Cardiac atrium fibroblast (primary cell): ENCODE data around the gene SLX1A. TPM values are rescaled to one million over a fixed set of nuclear protein-coding genes. Genes with fewer than 3 reads are reported as not detected.

ENCODE experiments used
- total RNA-seq: library from RNA; depleted of rRNA; stranded (reverse); fragments of >200 nt; gene quantifications from 2 replicates; pipeline ENCODE4 v1.2.3, GENCODE V29; 2015

SLX1A gene
- total RNA-seq: 16.4 and 43.6 TPM in 2 replicates

DNA sequence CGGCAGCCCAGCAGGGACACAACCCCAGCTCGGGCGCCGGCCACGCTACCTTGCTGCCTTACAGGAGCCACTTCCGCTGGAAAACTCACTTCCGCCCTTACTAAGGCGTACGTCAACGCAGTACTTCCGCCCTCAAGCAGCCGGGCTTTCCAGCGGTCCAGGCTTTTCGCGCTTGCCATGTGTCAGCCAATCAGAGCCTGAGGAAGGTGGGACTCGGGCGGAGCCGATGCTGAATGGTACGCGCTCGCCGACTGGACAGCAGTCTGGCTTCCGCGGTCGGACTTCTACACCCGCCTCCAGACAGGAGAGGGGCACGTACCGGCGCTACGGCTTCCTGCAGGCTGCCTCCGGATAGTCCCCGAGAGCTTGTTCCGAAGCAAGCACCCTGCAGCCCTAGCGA lies at the start of gene SLX1A, which contains the start of gene BOLA2B:
SLX1A (plus strand) TSS at position 261 of the 400 bp plus-strand sequence. CDS start 210 bp downstream, outside the sequence.
BOLA2B (minus strand) TSS at position 52 of the 400 bp plus-strand sequence. CDS start 71 bp downstream, outside the sequence.

DNA sequence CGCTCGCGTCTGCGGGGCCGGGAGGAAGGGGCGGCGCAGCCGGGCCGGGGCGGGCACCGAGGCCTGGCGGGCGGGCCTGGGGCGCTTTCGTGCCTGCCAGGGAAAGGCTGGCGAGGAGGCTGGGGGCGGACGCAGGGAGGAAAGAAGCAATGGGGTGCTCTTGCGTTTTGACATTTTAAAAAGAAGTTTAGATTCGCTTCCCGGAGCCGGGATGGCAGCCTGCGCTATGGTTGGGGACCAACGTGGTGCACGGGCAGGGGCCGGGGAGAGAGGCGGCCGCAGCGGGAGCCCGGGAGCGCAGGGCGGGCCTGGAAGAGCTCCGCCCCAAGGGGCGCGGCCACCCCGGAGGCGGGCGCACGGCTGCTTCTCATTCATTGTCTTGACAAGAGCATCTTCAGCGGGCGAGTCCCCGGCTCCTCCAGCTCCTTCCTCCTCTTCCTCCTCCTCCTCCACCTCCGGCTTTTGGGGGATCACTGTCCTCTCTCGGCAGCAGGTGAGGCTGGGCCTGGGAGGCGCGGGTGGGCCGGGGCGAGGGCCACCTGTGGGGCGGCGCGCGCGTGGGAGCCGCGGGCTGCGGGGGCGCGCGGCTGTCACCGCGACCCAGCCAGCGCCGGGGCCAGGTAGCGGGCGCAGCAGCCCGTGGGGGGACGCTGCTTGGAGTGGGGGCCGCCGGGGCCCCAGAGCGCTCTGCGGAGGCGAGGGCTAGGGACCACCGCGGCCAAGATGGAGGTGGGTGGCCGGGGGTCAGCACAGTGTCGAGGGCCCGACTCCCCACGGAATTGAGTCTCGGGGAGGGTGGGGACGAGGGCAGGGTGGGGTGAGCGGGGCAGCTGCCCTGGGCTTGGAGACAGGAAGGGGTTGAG lies 10.2 kb upstream of the SLX1A start, which contains the start of gene CORO1A:
CORO1A (plus strand) TSS at position 370 of the 863 bp plus-strand sequence. CDS start 1,608 bp downstream, outside the sequence.

DNA sequence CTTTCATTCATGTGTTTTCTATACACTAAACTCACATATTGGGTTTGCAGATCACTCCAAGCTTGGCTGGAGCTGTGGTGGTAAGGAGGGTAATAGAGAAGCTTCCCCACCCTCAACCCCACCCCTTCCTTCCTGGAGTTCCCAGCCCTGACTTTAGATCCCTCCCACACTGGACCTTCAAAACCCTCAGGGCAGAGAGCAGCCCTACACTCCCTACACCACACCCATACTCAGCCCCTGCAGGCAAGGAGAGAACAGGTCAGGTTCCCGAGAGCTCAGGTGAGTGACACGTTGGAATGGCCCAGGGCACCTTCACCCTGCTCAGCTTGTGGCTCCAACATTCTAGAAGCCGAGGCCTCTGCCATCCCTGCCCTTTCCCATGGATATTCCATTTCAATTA lies 5.4 kb downstream of the SLX1A start, which contains the start of gene SULT1A3:
SULT1A3 (plus strand) TSS at position 207 of the 400 bp plus-strand sequence. CDS start 1,474 bp downstream, outside the sequence.

Other genes with a start within 250 kb of the SLX1A start
- 116 and 145 TPM in 2 replicates for gene TMEM219, start 231.8 kb upstream of the SLX1A start, total RNA-seq
- 43.3 and 44.7 TPM in 2 replicates for gene TAOK2, start 220.0 kb upstream of the SLX1A start, total RNA-seq
- gene HIRIP3, start 198.3 kb upstream of the SLX1A start, total RNA-seq: 7.8 and 8.1 TPM in 2 replicates
- 58.3 and 77.8 TPM in 2 replicates for gene INO80E, start 197.6 kb upstream of the SLX1A start, total RNA-seq
- gene DOC2A, start 182.8 kb upstream of the SLX1A start, total RNA-seq: not detected in 2 replicates
- not detected in 2 replicates for gene C16orf92, start 170.7 kb upstream of the SLX1A start, total RNA-seq
- not detected in 2 replicates for gene TLCD3B, start 162.6 kb upstream of the SLX1A start, total RNA-seq
- gene ALDOA, start 128.1 kb upstream of the SLX1A start, total RNA-seq: 2,796 and 2,917 TPM in 2 replicates
- gene PPP4C, start 117.9 kb upstream of the SLX1A start, total RNA-seq: 95.0 and 107 TPM in 2 replicates
- gene TBX6, start 102.0 kb upstream of the SLX1A start, total RNA-seq: under 0.01 TPM in 1 of 2 replicates, not detected in the other
- 41.0 and 52.0 TPM in 2 replicates for gene YPEL3, start 97.7 kb upstream of the SLX1A start, total RNA-seq
- gene GDPD3, start 80.3 kb upstream of the SLX1A start, total RNA-seq: 0.81 and 1.8 TPM in 2 replicates
- 79.4 and 81.2 TPM in 2 replicates for gene MAPK3, start 70.7 kb upstream of the SLX1A start, total RNA-seq
- under 0.01 and 0.90 TPM in 2 replicates for gene CORO1A, start 10.3 kb upstream of the SLX1A start, total RNA-seq
- 272 and 348 TPM in 2 replicates for gene BOLA2B, start 209 bp upstream of the SLX1A start, total RNA-seq
- 7.1 and 13.4 TPM in 2 replicates for gene SULT1A3, start 5.4 kb downstream of the SLX1A start, total RNA-seq
- gene NPIPB13, start 54.6 kb downstream of the SLX1A start, total RNA-seq: 0.18 and 1.5 TPM in 2 replicates
- gene CD2BP2, start 161.4 kb downstream of the SLX1A start, total RNA-seq: 42.4 and 48.6 TPM in 2 replicates
- 32.0 and 44.6 TPM in 2 replicates for gene TBC1D10B, start 176.6 kb downstream of the SLX1A start, total RNA-seq
- gene MYL11, start 180.9 kb downstream of the SLX1A start, total RNA-seq: not detected in 2 replicates
- gene SEPTIN1, start 188.7 kb downstream of the SLX1A start, total RNA-seq: not detected in 2 replicates
- gene ZNF48, start 201.5 kb downstream of the SLX1A start, total RNA-seq: 3.7 and 7.6 TPM in 2 replicates
- 11.9 and 17.2 TPM in 2 replicates for gene ZNF771, start 213.7 kb downstream of the SLX1A start, total RNA-seq
- gene DCTPP1, start 236.2 kb downstream of the SLX1A start, total RNA-seq: 14.6 and 19.8 TPM in 2 replicates